Fibroblast of lung (primary cell): ENCODE measurements around the gene GK. TPM values are rescaled to one million over a fixed set of nuclear protein-coding genes. Genes with fewer than 3 reads are reported as not detected.

ENCODE experiments used
- DNase-seq, 2 donors: peaks; one replicate each; pipeline versions ENCODE4 v3.0.0 to v3.0.0-alpha.2; 2010; ENCODE audit warnings: low read depth in 2 of 2
- H2AFZ ChIP-seq: 2 replicates; pipeline ENCODE4 v1.5.1; 2012; ENCODE audit warnings: low read length, control low read depth, inconsistent platforms
- H3K27ac ChIP-seq: 2 replicates; pipeline ENCODE4 v1.5.1; 2011; ENCODE audit warnings: low read length, control low read depth; ENCODE audit not compliant: insufficient read depth
- H3K27me3 ChIP-seq: 2 replicates; pipeline ENCODE4 v1.5.1; 2011; ENCODE audit warnings: mild to moderate bottlenecking, low read length; ENCODE audit not compliant: control insufficient read depth, insufficient read depth
- H3K36me3 ChIP-seq: 2 replicates; pipeline ENCODE4 v1.5.1; 2011; ENCODE audit warnings: low read length; ENCODE audit not compliant: control insufficient read depth, insufficient read depth
- H3K4me1 ChIP-seq: 2 replicates; pipeline ENCODE4 v1.5.1; 2011; ENCODE audit warnings: low read length; ENCODE audit not compliant: control insufficient read depth, insufficient read depth; ENCODE audit errors: extremely low read depth
- H3K4me2 ChIP-seq: 2 replicates; pipeline ENCODE4 v1.5.1; 2011; ENCODE audit warnings: low read length, control low read depth; ENCODE audit not compliant: insufficient read depth; ENCODE audit errors: extremely low read depth
- H3K4me3 ChIP-seq, 4 experiments: fragments of 200-600 bp in 1 of 4; sonication (generic) in 1 of 4; replicated peaks in 1 of 4; 2 replicates each; pipeline ENCODE4 v1.5.1; 2011 to 2016; ENCODE audit warnings: low read length in 4 of 4, low read depth in 3 of 4, mild to moderate bottlenecking in 3 of 4, control low read depth in 2 of 4, inconsistent platforms in 1 of 4, mixed read lengths in 1 of 4; ENCODE audit not compliant: insufficient read depth in 1 of 4; ENCODE audit errors: control extremely low read depth in 1 of 4
- H3K79me2 ChIP-seq: 2 replicates; pipeline ENCODE4 v1.5.1; 2012; ENCODE audit warnings: mild to moderate bottlenecking, low read length, inconsistent platforms; ENCODE audit not compliant: control insufficient read depth, insufficient read depth
- H3K9ac ChIP-seq: 2 replicates; pipeline ENCODE4 v1.5.1; 2011; ENCODE audit warnings: mild to moderate bottlenecking, low read length, control low read depth; ENCODE audit not compliant: insufficient read depth
- H3K9me3 ChIP-seq: 2 replicates; pipeline ENCODE4 v1.5.1; 2012; ENCODE audit warnings: low read depth, low read length; ENCODE audit not compliant: control insufficient read depth, insufficient read depth
- H4K20me1 ChIP-seq: 2 replicates; pipeline ENCODE4 v1.5.1; 2011; ENCODE audit warnings: low read length; ENCODE audit not compliant: control insufficient read depth, insufficient read depth; ENCODE audit errors: extremely low read depth
- CTCF ChIP-seq, 2 donors: IDR thresholded peaks in 1 of 2; conservative IDR thresholded peaks in 1 of 2; 1 replicate in 1 of 2; 2 replicates in 1 of 2; pipeline ENCODE4 v1.5.1; 2011 to 2012; ENCODE audit warnings: low read length in 2 of 2, control low read depth in 1 of 2, inconsistent platforms in 1 of 2, low read depth in 1 of 2, mild to moderate bottlenecking in 1 of 2
- EZH2 ChIP-seq: IDR thresholded peaks from 2 replicates; pipeline ENCODE4 v1.5.1; 2012; ENCODE audit warnings: low read length, control low read depth, mild to moderate bottlenecking; ENCODE audit errors: missing control alignments
- polyA plus RNA-seq, 2 donors: library from polyadenylated mRNA; depleted of rRNA in 1 of 2; stranded (reverse) in 1 of 2; unstranded in 1 of 2; fragments of >200 nt; gene quantifications; 2 replicates each; pipeline ENCODE4 v1.2.1, GENCODE V29; 2011 to 2012; ENCODE audit warnings: missing spikeins in 1 of 2
- total RNA-seq: library from RNA; depleted of rRNA; stranded (reverse); fragments of >200 nt; gene quantifications from 2 replicates; pipeline ENCODE4 v1.2.1, GENCODE V29; 2014

The GK gene
- total and polyA plus RNA-seq, 2 donors (not counting 1 experiment from before 2014, with no cell fraction given): 11.9 to 44.4 TPM

GRCh38 chrX:30661228-30661627, 8.0 kb downstream of the GK start:
- H3K79me2 ChIP-seq: peaks cover 16% of the 10 kb centered on the region
- H3K27me3 ChIP-seq: no peaks in the 10 kb centered on the region
- H4K20me1 ChIP-seq: no peaks in the 10 kb centered on the region
- H3K4me2 ChIP-seq: no peak overlapping the region
- H3K4me1 ChIP-seq: no peaks in the 10 kb centered on the region
- no peak overlapping the region for H3K4me3 ChIP-seq
- H3K27ac ChIP-seq: no peak overlapping the region
- no peak for DNase-seq
- no peak for TF ChIP-seq CTCF (conservative IDR thresholded peaks at IDR 0.05 in 1 of 2, IDR thresholded peaks at IDR 0.05 in 1 of 2; ENCODE audit: low read depth in 1 of 2, low read length in 2 of 2)
- TF ChIP-seq EZH2: no peak
- no peak overlapping the region for H2AFZ ChIP-seq
- no peaks in the 10 kb centered on the region for H3K36me3 ChIP-seq
- H3K9me3 ChIP-seq: no peaks in the 10 kb centered on the region
- no peak overlapping the region for H3K9ac ChIP-seq

- Histone ChIP-seq H3K9ac (no peak overlapping the region), H4K20me1 (no peaks in the 10 kb centered on the region), H3K9me3 (no peaks in the 10 kb centered on the region), H3K36me3 (no peaks in the 10 kb centered on the region), H3K27ac (no peak overlapping the region), H3K79me2 (peaks cover 10% of the 10 kb centered on the region), H3K4me1 (no peaks in the 10 kb centered on the region), H3K27me3 (no peaks in the 10 kb centered on the region), H3K4me2 (no peak overlapping the region), H3K4me3 (no peak overlapping the region), H2AFZ (no peak overlapping the region)
- no peak for TF ChIP-seq EZH2
- no peak for TF ChIP-seq CTCF (conservative IDR thresholded peaks at IDR 0.05 in 1 of 2, IDR thresholded peaks at IDR 0.05 in 1 of 2; ENCODE audit: low read depth in 1 of 2, low read length in 2 of 2)
- no peak for DNase-seq
Measured at GRCh38 chrX:30663322-30663721, 10.1 kb downstream of the GK start.

- no peak overlapping the region for H3K4me2 ChIP-seq
- H3K4me3 ChIP-seq: no peak overlapping the region
- DNase-seq: no peak
- no peaks in the 10 kb centered on the region for H4K20me1 ChIP-seq
- no peaks in the 10 kb centered on the region for H3K36me3 ChIP-seq
- peaks cover 8% of the 10 kb centered on the region for H3K79me2 ChIP-seq
- no peaks in the 10 kb centered on the region for H3K4me1 ChIP-seq
- no peak for TF ChIP-seq CTCF (conservative IDR thresholded peaks at IDR 0.05 in 1 of 2, IDR thresholded peaks at IDR 0.05 in 1 of 2; ENCODE audit: low read depth in 1 of 2, low read length in 2 of 2)
- TF ChIP-seq EZH2: no peak
- H3K9ac ChIP-seq: no peak overlapping the region
- H3K9me3 ChIP-seq: no peaks in the 10 kb centered on the region
- H3K27ac ChIP-seq: no peak overlapping the region
- no peaks in the 10 kb centered on the region for H3K27me3 ChIP-seq
- no peak overlapping the region for H2AFZ ChIP-seq
Measured at GRCh38 chrX:30665471-30665870, 12.2 kb downstream of the GK start.
